ENCODE results near the gene FBXO40. TPM values are rescaled to one million over a fixed set of nuclear protein-coding genes. Genes with fewer than 3 reads are reported as not detected.

Gene FBXO40
- total and polyA plus RNA-seq, 4 donors, result 0.13 TPM; not detected in 3

DNA sequence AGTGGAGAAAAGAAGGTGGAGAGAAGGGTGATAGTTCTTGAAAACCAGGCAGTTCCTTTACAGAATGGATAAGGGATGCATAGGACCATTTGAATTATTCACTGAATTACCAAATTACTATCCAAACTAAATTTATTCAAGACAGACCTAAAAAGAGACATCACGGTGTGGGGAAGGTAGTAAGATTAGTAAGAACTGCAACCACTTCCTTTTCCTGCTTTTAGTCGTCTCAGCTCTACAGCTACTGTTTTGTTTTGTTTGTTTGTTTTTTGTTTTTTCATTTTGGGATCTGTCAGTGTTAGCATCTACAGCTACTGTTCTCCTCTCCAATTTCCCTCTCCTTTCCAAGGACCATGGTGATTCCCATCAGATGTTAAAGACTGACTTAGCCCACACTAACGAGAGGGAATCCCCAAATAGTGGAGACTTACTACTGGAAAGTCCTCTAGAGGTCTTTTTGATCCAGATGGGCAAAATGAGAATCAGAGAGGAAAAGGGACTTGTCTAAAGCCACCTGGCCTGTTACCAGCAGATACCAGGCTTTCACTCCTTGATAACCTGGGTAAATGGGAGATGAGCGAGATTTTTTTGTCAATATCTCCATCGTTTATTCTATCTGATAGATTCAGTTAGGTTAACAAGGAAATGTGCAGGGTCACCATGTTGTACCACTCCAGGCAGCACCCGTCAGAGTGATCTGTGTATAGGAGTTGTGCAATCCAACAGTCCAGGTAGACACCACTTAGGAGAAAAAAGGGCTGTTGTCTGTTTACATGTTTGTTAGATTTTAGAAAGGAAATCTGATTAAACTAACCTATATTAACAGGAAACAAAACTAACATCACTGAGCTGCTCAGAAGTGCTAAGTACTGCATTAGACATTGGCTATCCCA, 61.6 kb downstream of the FBXO40 start:
- Histone ChIP-seq H3K4me3 (ENCODE audit: low read length in 2 of 2) (no peak overlapping the region), H3K4me1 (ENCODE audit: control insufficient read depth in 1 of 2, insufficient read depth in 2 of 2, low read length in 2 of 2) (no peaks in the 10 kb centered on the region), H3K27me3 (ENCODE audit: control insufficient read depth in 1 of 2, insufficient read depth in 2 of 2, low read length in 1 of 2) (no peaks in the 10 kb centered on the region), H3K36me3 (ENCODE audit: control insufficient read depth in 1 of 2, insufficient read depth in 2 of 2, low read length in 1 of 2) (no peaks in the 10 kb centered on the region), H3K27ac (ENCODE audit: low read depth in 1 of 2, low read length in 2 of 2) (no peak overlapping the region), H3K9me3 (ENCODE audit: control insufficient read depth, low read length) (no peaks in the 10 kb centered on the region)
- 84 to 88% methylated on average over 6 of the region's 6 CpGs for WGBS, 2 donors
- ATAC-seq (ENCODE audit: low FRiP score) (no peak), DNase-seq (no peak)
- intact Hi-C loops (cut with DNase I), result no loop called here

DNA sequence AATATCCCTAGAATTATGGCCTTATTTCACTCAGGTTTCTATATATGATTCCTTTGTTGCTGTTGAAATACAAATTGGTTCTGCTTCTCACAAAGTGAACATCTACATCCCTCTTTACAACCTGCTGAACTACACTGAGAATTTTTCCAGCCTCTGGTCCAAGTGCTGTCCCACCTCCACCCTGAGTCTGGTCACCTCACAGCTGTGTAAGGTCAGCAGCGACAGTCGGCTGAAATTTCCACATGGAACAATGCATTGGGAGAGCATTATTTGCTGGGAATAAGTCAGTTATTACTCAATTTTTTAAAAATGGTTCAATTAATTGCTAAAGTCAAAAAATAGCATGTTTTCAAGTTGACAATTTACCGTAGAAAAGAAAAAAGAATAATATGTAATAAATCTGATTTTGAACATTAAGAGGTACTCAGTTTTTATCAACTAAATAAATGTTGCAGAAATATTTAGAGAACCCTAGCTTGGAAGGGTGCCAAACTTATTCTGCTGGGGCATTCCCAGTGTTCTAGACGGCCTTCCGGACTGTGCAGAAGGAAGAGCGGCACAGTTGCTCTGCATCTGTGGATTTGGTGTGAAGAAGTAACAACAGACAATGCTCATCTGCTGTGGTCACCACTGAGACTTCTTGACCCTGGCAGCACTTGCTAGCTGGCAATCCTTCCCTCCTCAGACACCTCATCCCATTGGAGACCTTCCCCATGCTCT, 65.7 kb downstream of the FBXO40 start:
- Histone ChIP-seq H3K36me3 (ENCODE audit: control insufficient read depth in 1 of 2, insufficient read depth in 2 of 2, low read length in 1 of 2) (peaks cover 0 to 2% of the 10 kb centered on the region in 2 donors), H3K4me3 (ENCODE audit: low read length in 2 of 2) (no peak overlapping the region), H3K4me1 (ENCODE audit: control insufficient read depth in 1 of 2, insufficient read depth in 2 of 2, low read length in 2 of 2) (no peaks in the 10 kb centered on the region), H3K27ac (ENCODE audit: low read depth in 1 of 2, low read length in 2 of 2) (no peak overlapping the region), H3K9me3 (ENCODE audit: control insufficient read depth, low read length) (no peaks in the 10 kb centered on the region), H3K27me3 (ENCODE audit: control insufficient read depth in 1 of 2, insufficient read depth in 2 of 2, low read length in 1 of 2) (no peaks in the 10 kb centered on the region)
- DNase-seq (no peak), ATAC-seq (ENCODE audit: low FRiP score) (peak; percentile 16)
- intact Hi-C loops (cut with DNase I), result no loop called here
- 46 to 48% methylated on average over 6 of the region's 6 CpGs for WGBS, 2 donors

DNA sequence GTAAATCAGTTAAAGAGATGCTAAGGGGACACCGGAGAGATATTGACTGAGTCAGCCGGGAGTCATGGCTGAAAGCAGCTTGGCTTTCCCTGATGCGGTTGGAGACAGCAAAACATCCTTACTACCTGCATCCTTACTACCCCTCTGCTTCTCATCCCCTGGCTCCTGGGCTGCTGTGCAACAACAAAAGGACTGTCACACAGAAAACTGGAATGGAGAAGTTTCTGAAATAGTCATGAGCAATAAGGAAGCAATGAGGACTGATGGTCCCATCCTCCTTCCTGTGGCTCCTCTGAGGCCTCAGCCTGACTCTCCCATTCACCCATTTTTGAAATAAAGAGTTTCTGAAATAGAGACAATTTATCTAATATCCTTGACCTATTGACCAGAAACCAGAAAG, 66.4 kb downstream of the FBXO40 start:
- H3K4me1 ChIP-seq (ENCODE audit: control insufficient read depth in 1 of 2, insufficient read depth in 2 of 2, low read length in 2 of 2), result no peaks in the 10 kb centered on the region
- H3K4me3 ChIP-seq (ENCODE audit: low read length in 2 of 2), result no peak overlapping the region
- intact Hi-C loops (cut with DNase I), result no loop called here
- H3K27ac ChIP-seq (ENCODE audit: low read depth in 1 of 2, low read length in 2 of 2), result no peak overlapping the region
- no peaks in the 10 kb centered on the region for H3K9me3 ChIP-seq (ENCODE audit: control insufficient read depth, low read length)
- peaks cover 4 to 5% of the 10 kb centered on the region in 2 donors for H3K36me3 ChIP-seq (ENCODE audit: control insufficient read depth in 1 of 2, insufficient read depth in 2 of 2, low read length in 1 of 2)
- ATAC-seq (ENCODE audit: low FRiP score) (no peak), DNase-seq (no peak)
- H3K27me3 ChIP-seq (ENCODE audit: control insufficient read depth in 1 of 2, insufficient read depth in 2 of 2, low read length in 1 of 2), result no peaks in the 10 kb centered on the region
- WGBS, 2 donors, result 91 to 94% methylated on average over 3 of the region's 3 CpGs

DNA sequence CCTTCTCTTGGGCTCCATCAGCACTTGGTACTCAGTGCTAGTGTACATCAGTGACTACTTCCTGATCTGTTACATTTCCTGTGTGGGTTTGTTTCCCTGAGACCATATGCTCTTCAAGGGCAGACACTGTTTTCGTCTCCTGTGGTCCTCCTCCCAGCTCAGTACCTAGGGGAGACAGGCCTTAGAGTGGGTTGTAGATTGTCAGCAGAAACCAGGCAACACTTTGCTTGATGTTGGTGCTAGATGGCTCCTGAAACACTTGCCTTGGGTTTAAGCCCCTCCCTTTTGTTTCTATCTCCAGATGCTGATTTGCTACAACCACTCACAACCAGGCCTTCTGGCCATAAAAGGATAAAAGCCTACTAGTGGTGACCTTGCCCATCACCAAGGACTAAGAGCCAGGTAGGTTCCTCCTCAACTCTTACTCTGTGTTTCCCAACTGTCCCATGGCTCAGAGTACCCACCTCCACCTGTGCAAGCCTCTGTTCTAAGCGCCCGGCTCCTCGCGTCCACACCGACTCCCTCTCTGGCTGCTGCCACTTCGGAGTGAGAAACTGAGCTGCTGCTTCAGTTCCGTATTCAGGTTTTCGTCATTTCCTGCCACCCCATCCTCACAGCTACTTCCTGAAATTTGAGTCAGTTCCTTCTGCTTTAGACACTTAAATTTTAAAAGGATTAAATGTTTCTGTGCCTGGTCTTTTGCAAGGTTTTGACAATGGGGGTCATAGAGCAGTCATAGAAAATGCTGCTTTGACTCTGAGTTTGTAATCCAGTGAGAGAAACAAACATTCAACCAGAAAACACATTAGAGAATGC, 67.4 kb downstream of the FBXO40 start, which contains the start of gene HCLS1:
Gene HCLS1, minus strand, starts transcription at position 548 of the 816 bp plus-strand sequence. CDS start 2,556 bp downstream, outside the sequence.
- DNase-seq (peak; percentile 76 to 77), ATAC-seq (ENCODE audit: low FRiP score) (peak; percentile 63)
- Histone ChIP-seq H3K4me3 (ENCODE audit: low read length in 2 of 2) (no peak within 1 kb of the TSS), H3K36me3 (ENCODE audit: control insufficient read depth in 1 of 2, insufficient read depth in 2 of 2, low read length in 1 of 2) (peaks cover 7 to 12% of the 10 kb centered on the region in 2 donors), H3K4me1 (ENCODE audit: control insufficient read depth in 1 of 2, insufficient read depth in 2 of 2, low read length in 2 of 2) (no peaks in the 10 kb centered on the region), H3K27me3 (ENCODE audit: control insufficient read depth in 1 of 2, insufficient read depth in 2 of 2, low read length in 1 of 2) (no peaks in the 10 kb centered on the region), H3K27ac (ENCODE audit: low read depth in 1 of 2, low read length in 2 of 2) (peak within 1 kb of the TSS in 1 of 2 donors; percentile 8), H3K9me3 (ENCODE audit: control insufficient read depth, low read length) (no peaks in the 10 kb centered on the region)
- WGBS, 2 donors, result 73 to 75% methylated on average over 9 of the region's 9 CpGs
- intact Hi-C loops (cut with DNase I), result no loop called here

DNA sequence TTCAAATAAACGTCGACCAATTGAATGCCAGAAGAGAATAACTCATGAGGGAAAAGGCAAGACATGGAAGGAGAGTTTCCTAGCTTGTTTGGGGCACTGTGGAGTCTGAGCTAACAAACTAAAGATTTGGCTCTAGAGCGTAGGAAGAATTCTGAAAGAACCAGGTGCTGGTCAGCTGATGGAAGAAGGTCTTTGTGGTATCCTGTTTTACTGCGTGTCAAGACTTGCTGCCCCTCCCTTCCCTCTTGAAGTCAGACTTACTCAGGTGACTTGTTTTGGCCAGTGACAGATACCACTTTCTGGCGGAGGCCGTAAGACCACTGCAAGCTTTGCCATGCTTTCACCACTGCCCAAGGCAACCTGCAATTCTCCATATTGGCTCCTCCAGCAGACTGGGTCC, 68.2 kb downstream of the FBXO40 start:
- no peak overlapping the region for H3K4me3 ChIP-seq (ENCODE audit: low read length in 2 of 2)
- ATAC-seq (ENCODE audit: low FRiP score), result no peak
- no peak for DNase-seq
- WGBS, 2 donors, result 87 to 88% methylated on average over 6 of the region's 6 CpGs
- H3K4me1 ChIP-seq (ENCODE audit: control insufficient read depth in 1 of 2, insufficient read depth in 2 of 2, low read length in 2 of 2), result no peaks in the 10 kb centered on the region
- intact Hi-C loops (cut with DNase I), result no loop called here
- no peaks in the 10 kb centered on the region for H3K9me3 ChIP-seq (ENCODE audit: control insufficient read depth, low read length)
- no peaks in the 10 kb centered on the region for H3K27me3 ChIP-seq (ENCODE audit: control insufficient read depth in 1 of 2, insufficient read depth in 2 of 2, low read length in 1 of 2)
- peaks cover 12 to 13% of the 10 kb centered on the region in 2 donors for H3K36me3 ChIP-seq (ENCODE audit: control insufficient read depth in 1 of 2, insufficient read depth in 2 of 2, low read length in 1 of 2)
- no peak overlapping the region for H3K27ac ChIP-seq (ENCODE audit: low read depth in 1 of 2, low read length in 2 of 2)

DNA sequence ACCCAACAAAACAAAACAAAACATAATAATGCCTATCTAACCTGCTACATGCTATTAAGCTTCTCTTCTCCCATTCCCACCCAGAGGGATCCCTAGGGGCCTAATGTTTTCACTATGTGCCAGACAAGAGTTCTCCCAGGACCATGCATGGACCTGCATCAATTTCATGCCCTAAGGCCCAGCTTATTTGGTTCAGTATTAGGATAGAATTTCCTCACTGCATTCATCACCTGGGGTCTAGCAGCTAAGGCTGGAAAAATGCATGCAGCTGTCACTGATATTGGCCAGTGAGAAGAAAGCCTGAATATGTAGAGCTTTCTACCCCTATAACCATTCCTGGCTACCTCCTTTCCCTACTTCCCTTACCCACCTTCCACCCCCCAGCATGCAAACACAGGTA, 69.6 kb downstream of the FBXO40 start:
- DNase-seq (no peak), ATAC-seq (ENCODE audit: low FRiP score) (no peak)
- H3K4me3 ChIP-seq (ENCODE audit: low read length in 2 of 2), result no peak overlapping the region
- no peak overlapping the region for H3K27ac ChIP-seq (ENCODE audit: low read depth in 1 of 2, low read length in 2 of 2)
- intact Hi-C loops (cut with DNase I), result no loop called here
- no peaks in the 10 kb centered on the region for H3K4me1 ChIP-seq (ENCODE audit: control insufficient read depth in 1 of 2, insufficient read depth in 2 of 2, low read length in 2 of 2)
- no peaks in the 10 kb centered on the region for H3K27me3 ChIP-seq (ENCODE audit: control insufficient read depth in 1 of 2, insufficient read depth in 2 of 2, low read length in 1 of 2)
- H3K36me3 ChIP-seq (ENCODE audit: control insufficient read depth in 1 of 2, insufficient read depth in 2 of 2, low read length in 1 of 2), result peaks cover 12 to 18% of the 10 kb centered on the region in 2 donors
- H3K9me3 ChIP-seq (ENCODE audit: control insufficient read depth, low read length), result no peaks in the 10 kb centered on the region

DNA sequence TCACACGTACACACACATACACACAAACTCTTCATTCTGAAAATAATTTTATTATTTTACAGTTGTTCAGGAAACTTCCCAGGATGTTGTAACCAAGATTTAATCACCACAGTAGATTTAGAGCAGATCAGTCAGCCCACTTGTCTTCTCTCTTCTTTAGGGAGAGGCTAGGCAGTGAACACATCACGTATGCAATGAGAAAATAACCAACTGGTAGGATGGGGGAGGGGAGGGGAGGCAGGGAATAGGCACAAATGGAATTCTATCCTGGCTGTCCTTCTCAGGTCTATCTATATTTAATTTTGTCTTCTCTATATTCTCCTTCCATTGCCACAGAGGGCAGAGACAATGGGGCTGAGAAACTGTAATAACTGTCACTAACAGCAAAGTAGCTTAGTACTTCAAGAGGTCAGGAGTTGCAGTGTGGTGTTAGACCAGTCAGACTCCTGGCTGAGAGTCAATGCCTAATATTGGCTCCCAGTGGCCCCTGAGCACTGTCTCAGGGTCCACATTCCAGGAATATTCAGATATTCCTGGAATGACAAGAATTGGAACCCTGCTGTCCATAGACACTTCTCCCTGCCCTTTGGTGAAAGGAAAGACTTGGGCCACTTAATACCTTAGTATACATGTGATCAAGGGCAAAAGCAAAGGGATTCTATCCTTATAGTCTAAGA, 70.1 kb downstream of the FBXO40 start:
- Histone ChIP-seq H3K36me3 (ENCODE audit: control insufficient read depth in 1 of 2, insufficient read depth in 2 of 2, low read length in 1 of 2) (peaks cover 15 to 18% of the 10 kb centered on the region in 2 donors), H3K9me3 (ENCODE audit: control insufficient read depth, low read length) (no peaks in the 10 kb centered on the region), H3K4me3 (ENCODE audit: low read length in 2 of 2) (no peak overlapping the region), H3K27me3 (ENCODE audit: control insufficient read depth in 1 of 2, insufficient read depth in 2 of 2, low read length in 1 of 2) (no peaks in the 10 kb centered on the region), H3K27ac (ENCODE audit: low read depth in 1 of 2, low read length in 2 of 2) (no peak overlapping the region), H3K4me1 (ENCODE audit: control insufficient read depth in 1 of 2, insufficient read depth in 2 of 2, low read length in 2 of 2) (no peaks in the 10 kb centered on the region)
- intact Hi-C loops (cut with DNase I), result no loop called here
- 42 to 53% methylated on average over 2 of the region's 2 CpGs for WGBS, 2 donors
- ATAC-seq (ENCODE audit: low FRiP score) (no peak), DNase-seq (no peak)

DNA sequence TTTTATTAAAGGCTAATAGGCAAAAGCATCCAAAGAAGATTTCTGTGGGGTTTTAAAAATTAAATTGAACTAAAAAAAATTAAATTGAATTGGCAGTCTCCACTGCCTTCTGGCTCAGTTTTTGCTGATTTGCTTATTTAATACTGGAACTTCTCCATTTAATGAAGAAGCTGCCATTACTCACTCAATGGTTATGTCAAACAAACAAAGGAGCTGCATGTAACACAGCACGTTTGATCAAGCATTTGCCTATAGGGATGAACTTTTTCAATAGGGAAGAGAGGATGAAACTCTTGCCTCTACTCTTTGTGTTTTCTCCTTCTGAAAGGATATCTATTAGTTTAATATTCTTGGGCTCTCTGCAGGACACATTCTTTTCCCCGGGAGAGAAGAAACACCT, 72.3 kb downstream of the FBXO40 start:
- intact Hi-C loops (cut with DNase I), result no loop called here
- Histone ChIP-seq H3K4me1 (ENCODE audit: control insufficient read depth in 1 of 2, insufficient read depth in 2 of 2, low read length in 2 of 2) (no peaks in the 10 kb centered on the region), H3K27me3 (ENCODE audit: control insufficient read depth in 1 of 2, insufficient read depth in 2 of 2, low read length in 1 of 2) (no peaks in the 10 kb centered on the region), H3K27ac (ENCODE audit: low read depth in 1 of 2, low read length in 2 of 2) (no peak overlapping the region), H3K4me3 (ENCODE audit: low read length in 2 of 2) (no peak overlapping the region), H3K9me3 (ENCODE audit: control insufficient read depth, low read length) (no peaks in the 10 kb centered on the region), H3K36me3 (ENCODE audit: control insufficient read depth in 1 of 2, insufficient read depth in 2 of 2, low read length in 1 of 2) (peaks cover 15 to 22% of the 10 kb centered on the region in 2 donors)
- 57 to 64% methylated on average over 2 of the region's 2 CpGs for whole genome bisulfite sequencing, 2 donors
- DNase-seq (no peak), ATAC-seq (ENCODE audit: low FRiP score) (no peak)

All from aorta (tissue), 5 donors.